ENCODE data around the gene FCHO2.
"Not testable (repeated sequence)": the region's sequence is repeated elsewhere in the genome, so short reads cannot be mapped to it uniquely, and the experiment has no call there.

FCHO2 gene

GRCh38 chr5:73007051-73007450 lies 51.2 kb downstream of the FCHO2 start:
- no peak for TF ChIP-seq CTCF (IDR thresholded peaks at IDR 0.05; ENCODE audit: insufficient read depth, low read length, missing control alignments)
- ChIA-PET POLR2A (no interaction called here), CTCF (no interaction called here)
- H3K4me3 ChIP-seq (ENCODE audit: low read depth, low read length) = no peak overlapping the region
- no peak for DNase-seq (ENCODE audit: low read depth, low spot score)

GRCh38 chr5:73008831-73009230 lies 53.0 kb downstream of the FCHO2 start:
- no peak for DNase-seq (ENCODE audit: low read depth, low spot score)
- ChIA-PET CTCF (no interaction called here), POLR2A (no interaction called here)
- TF ChIP-seq CTCF (IDR thresholded peaks at IDR 0.05; ENCODE audit: insufficient read depth, low read length, missing control alignments) = no peak
- H3K4me3 ChIP-seq (ENCODE audit: low read depth, low read length) = no peak overlapping the region

GRCh38 chr5:73011612-73012011 lies 55.8 kb downstream of the FCHO2 start:
- H3K4me3 ChIP-seq (ENCODE audit: low read depth, low read length); POLR2A ChIA-PET; CTCF ChIA-PET; DNase-seq (ENCODE audit: low read depth, low spot score): not testable (repeated sequence)

- no peak for DNase-seq (ENCODE audit: low read depth, low spot score)
- ChIA-PET CTCF (no interaction called here), POLR2A (no interaction called here)
- no peak for TF ChIP-seq CTCF (IDR thresholded peaks at IDR 0.05; ENCODE audit: insufficient read depth, low read length, missing control alignments)
- no peak overlapping the region for H3K4me3 ChIP-seq (ENCODE audit: low read depth, low read length)
Observed at GRCh38 chr5:73018892-73019291, 63.1 kb downstream of the FCHO2 start.

- ChIA-PET CTCF (no interaction called here), POLR2A (no interaction called here)
- no peak for DNase-seq (ENCODE audit: low read depth, low spot score)
- no peak for TF ChIP-seq CTCF (IDR thresholded peaks at IDR 0.05; ENCODE audit: insufficient read depth, low read length, missing control alignments)
- no peak overlapping the region for H3K4me3 ChIP-seq (ENCODE audit: low read depth, low read length)
Observed at GRCh38 chr5:73019766-73020165, 63.9 kb downstream of the FCHO2 start.

GRCh38 chr5:73022471-73023169 lies 66.8 kb downstream of the FCHO2 start:
- ChIA-PET POLR2A (no interaction called here), CTCF (interaction anchor here (0.6 to 1.2 kb wide), 3 partner anchors 23 to 719 kb away, joined by 3 read pairs; no protein-coding TSS in a partner anchor)
- H3K4me3 ChIP-seq (ENCODE audit: low read depth, low read length) = no peak overlapping the region
- no peak for TF ChIP-seq CTCF (IDR thresholded peaks at IDR 0.05; ENCODE audit: insufficient read depth, low read length, missing control alignments)
- no peak for DNase-seq (ENCODE audit: low read depth, low spot score)

- H3K4me3 ChIP-seq (ENCODE audit: low read depth, low read length); POLR2A ChIA-PET; DNase-seq (ENCODE audit: low read depth, low spot score): not testable (repeated sequence)
- CTCF ChIA-PET = interaction anchor here (1.1 kb wide), 1 partner anchor 69 kb away, joined by 3 read pairs; the partner anchor contains the start of gene FCHO2
Observed at GRCh38 chr5:73024946-73025544, 69.2 kb downstream of the FCHO2 start.
